HCT116 (cell line): Measurements from ENCODE around the gene PIWIL4. TPM values are rescaled to one million over a fixed set of nuclear protein-coding genes. Genes with fewer than 3 reads are reported as not detected.

Source experiments
- ATAC-seq: fragments of 200-7000 bp; cut with Tn5 transposase; 2 replicates; pipeline ENCODE4 v1.9.1; 2020; ENCODE audit warnings: mild to moderate bottlenecking, moderate library complexity
- BruUV-seq: library from RNA; stranded (reverse); fragments of 400-500 nt; replicated peaks from 2 replicates; lab custom pipeline; 2021; lab: Mats Ljungman, UMichigan
- CTCF ChIA-PET: fragments of 300-600 bp; sonication (Branson Sonifier 250); formaldehyde crosslinking; loops from one replicate; lab custom pipeline; 2021; ENCODE audit warnings: antibody characterized with exemption; lab: Charles Lee
- POLR2A ChIA-PET: fragments of 300-600, 350-600 bp; sonication (Branson Sonifier 250); formaldehyde crosslinking; loops from one replicate; lab custom pipeline; 2021; ENCODE audit warnings: antibody characterized with exemption; lab: Charles Lee
- RAD21 ChIA-PET, 2 experiments: fragments of 300-600 bp; sonication (Branson Sonifier 250); formaldehyde crosslinking; loops; one replicate each; lab custom pipeline; 2023; ENCODE audit warnings: low total read pairs in 2 of 2; ENCODE audit not compliant: uncharacterized antibody in 2 of 2, unreplicated experiment in 2 of 2, low non-redundant PET in 1 of 2; lab: Charles Lee
- DNase-seq: peaks from one replicate; pipeline ENCODE4 v3.0.0-alpha.2; 2010; ENCODE audit warnings: low read depth, low spot score
- H2AFZ ChIP-seq: fragments of 200-600 bp; shearing (Covaris generic), sonication (generic); 2 replicates; pipeline ENCODE4 v1.6.1; 2017; ENCODE audit warnings: low read depth, mixed run types, mixed read lengths, antibody characterized with exemption, low read length; ENCODE audit not compliant: poor library complexity, severe bottlenecking
- H3K27ac ChIP-seq: 2 replicates; pipeline ENCODE4 v1.5.1; 2012; ENCODE audit warnings: low read depth, low read length
- H3K27me3 ChIP-seq: fragments of 200-600 bp; sonication (generic); 2 replicates; pipeline ENCODE4 v1.6.1; 2016; ENCODE audit warnings: mixed run types, low read length, mixed read lengths; ENCODE audit not compliant: insufficient read depth
- H3K36me3 ChIP-seq, 2 experiments: fragments of 200-500 bp in 1 of 2; fragments of 200-600 bp in 1 of 2; sonication (Bioruptor generic) in 1 of 2; sonication (generic) in 1 of 2; 2 replicates each; pipeline versions ENCODE4 v1.5.1 to v1.6.1; 2014 to 2016; ENCODE audit warnings: low read length in 2 of 2, inconsistent platforms in 1 of 2, mixed read lengths in 1 of 2, mixed run types in 1 of 2; ENCODE audit not compliant: insufficient read depth in 2 of 2, control insufficient read depth in 1 of 2
- H3K4me1 ChIP-seq, 2 experiments: fragments of 200-600 bp in 1 of 2; sonication (generic) in 1 of 2; 2 replicates each; pipeline versions ENCODE4 v1.5.1 to v1.6.1; 2012 to 2017; ENCODE audit warnings: low read length in 2 of 2, inconsistent platforms in 1 of 2, mild to moderate bottlenecking in 1 of 2, mixed read lengths in 1 of 2, mixed run types in 1 of 2, moderate library complexity in 1 of 2; ENCODE audit not compliant: insufficient read depth in 2 of 2, control insufficient read depth in 1 of 2
- H3K4me2 ChIP-seq: fragments of 200-600 bp; sonication (generic); 2 replicates; pipeline ENCODE4 v1.6.1; 2017; ENCODE audit warnings: mixed run types, low read length, mixed read lengths
- H3K4me3 ChIP-seq, 2 experiments: fragments of 200-600 bp in 1 of 2; sonication (generic) in 1 of 2; replicated peaks in 1 of 2; 2 replicates each; pipeline ENCODE4 v1.5.1; 2011 to 2016; ENCODE audit warnings: low read length in 2 of 2, control low read depth in 1 of 2, low read depth in 1 of 2, mild to moderate bottlenecking in 1 of 2, mixed read lengths in 1 of 2, mixed run types in 1 of 2
- H3K79me2 ChIP-seq: fragments of 200-600 bp; sonication (generic); 2 replicates; pipeline ENCODE4 v1.6.1; 2017; ENCODE audit warnings: mild to moderate bottlenecking, mixed run types, low read length, moderate library complexity, mixed read lengths; ENCODE audit not compliant: insufficient read depth
- H3K9ac ChIP-seq: fragments of 200-600 bp; sonication (generic); 2 replicates; pipeline ENCODE4 v1.6.1; 2016; ENCODE audit warnings: low read length, mixed read lengths
- H3K9me2 ChIP-seq: fragments of 200-600 bp; sonication (generic), shearing (Covaris generic); 2 replicates; pipeline ENCODE4 v1.6.1; 2017; ENCODE audit warnings: mixed run types, mild to moderate bottlenecking, moderate library complexity; ENCODE audit not compliant: insufficient read depth
- H3K9me3 ChIP-seq, 2 experiments: fragments of 200-500 bp in 1 of 2; fragments of 200-600 bp in 1 of 2; sonication (Bioruptor generic) in 1 of 2; sonication (generic) in 1 of 2; 2 replicates each; pipeline ENCODE4 v1.6.1; 2014 to 2017; ENCODE audit warnings: low read length in 2 of 2, mixed read lengths in 2 of 2, inconsistent platforms in 1 of 2, low read depth in 1 of 2, mild to moderate bottlenecking in 1 of 2, mixed run types in 1 of 2, moderate library complexity in 1 of 2; ENCODE audit not compliant: control insufficient read depth in 1 of 2, insufficient read depth in 1 of 2
- H4K20me1 ChIP-seq: fragments of 200-600 bp; sonication (generic), shearing (Covaris generic); 2 replicates; pipeline ENCODE4 v1.6.1; 2017; ENCODE audit warnings: mixed run types, mild to moderate bottlenecking, moderate library complexity; ENCODE audit not compliant: insufficient read depth
- CBX3 ChIP-seq: IDR thresholded peaks from 2 replicates; pipeline ENCODE4 v1.6.1; 2012; ENCODE audit warnings: low read depth
- ELF1 ChIP-seq: IDR thresholded peaks from 2 replicates; pipeline ENCODE4 v1.6.1; 2012; ENCODE audit warnings: low read depth, borderline replicate concordance
- EZH2phosphoT487 ChIP-seq: fragments of 200-600 bp; IDR thresholded peaks from 2 replicates; pipeline ENCODE4 v1.6.1; 2018; ENCODE audit warnings: antibody characterized with exemption, borderline replicate concordance
- FOSL1 ChIP-seq: IDR thresholded peaks from 2 replicates; pipeline ENCODE4 v1.6.1; 2012; ENCODE audit warnings: low read depth
- JUND ChIP-seq: IDR thresholded peaks from 2 replicates; pipeline ENCODE4 v1.6.1; 2012
- POLR2AphosphoS5 ChIP-seq: IDR thresholded peaks from 2 replicates; pipeline ENCODE4 v1.6.1; 2011; ENCODE audit warnings: mild to moderate bottlenecking, low read depth, low read length, moderate library complexity
- SRF ChIP-seq: IDR thresholded peaks from 2 replicates; pipeline ENCODE4 v1.6.1; 2012; ENCODE audit warnings: low read depth
- TCF7L2 ChIP-seq: IDR thresholded peaks from 2 replicates; pipeline ENCODE4 v1.7.0; 2011; ENCODE audit warnings: borderline replicate concordance, inconsistent platforms; ENCODE audit not compliant: insufficient read depth, insufficient read length; ENCODE audit errors: extremely low read depth
- YY1 ChIP-seq: IDR thresholded peaks from 2 replicates; pipeline ENCODE4 v1.6.1; 2011; ENCODE audit warnings: low read length, low read depth, moderate library complexity, mild to moderate bottlenecking; ENCODE audit not compliant: insufficient replicate concordance; ENCODE audit errors: extremely low read depth
- ZFX ChIP-seq: fragments of 450-650 bp; IDR thresholded peaks from 2 replicates; pipeline ENCODE4 v1.6.1; 2017
- ZNF274 ChIP-seq: fragments of 200-500 bp; sonication (Bioruptor generic); IDR thresholded peaks from 2 replicates; pipeline ENCODE4 v1.6.1; 2014; ENCODE audit warnings: mild to moderate bottlenecking, low read depth, low read length, inconsistent platforms
- intact Hi-C: fragments of 100-400 bp; cut with micrococcal nuclease; formaldehyde crosslinking; loops from 2 replicates; pipeline ENCODE4 v1.10.0; 2022
- total RNA-seq: library from RNA; stranded (reverse); gene quantifications from one replicate; pipeline ENCODE4 v1.2.1, GENCODE V29; 2021; ENCODE audit not compliant: unreplicated experiment
- TF ChIP-seq, protein P1 (sequence below): IDR thresholded peaks from 2 replicates; pipeline ENCODE4 v1.6.1; 2012
- TF ChIP-seq, protein P2 (sequence below), 3 experiments: fragments of 200-600 bp in 1 of 3; sonication (generic) in 1 of 3; IDR thresholded peaks in 2 of 3; conservative IDR thresholded peaks in 1 of 3; 2 replicates each; pipeline ENCODE4 v1.5.1; 2012 to 2017; ENCODE audit warnings: low read depth in 2 of 3, low read length in 2 of 3, antibody characterized with exemption in 1 of 3, borderline replicate concordance in 1 of 3, control low read depth in 1 of 3, mild to moderate bottlenecking in 1 of 3, mixed read lengths in 1 of 3, mixed run types in 1 of 3, moderate library complexity in 1 of 3; ENCODE audit not compliant: insufficient read depth in 1 of 3
- TF ChIP-seq, protein P3 (sequence below): IDR thresholded peaks from 2 replicates; pipeline ENCODE4 v1.6.1; 2012
- TF ChIP-seq, protein P4 (sequence below): IDR thresholded peaks from 2 replicates; pipeline ENCODE4 v1.6.1; 2011; ENCODE audit warnings: mild to moderate bottlenecking, low read length, moderate library complexity; ENCODE audit not compliant: insufficient replicate concordance; ENCODE audit errors: extremely low read depth

The PIWIL4 gene
- total RNA-seq, 1 experiment from 2014 or later: 0.34 TPM

DNA sequence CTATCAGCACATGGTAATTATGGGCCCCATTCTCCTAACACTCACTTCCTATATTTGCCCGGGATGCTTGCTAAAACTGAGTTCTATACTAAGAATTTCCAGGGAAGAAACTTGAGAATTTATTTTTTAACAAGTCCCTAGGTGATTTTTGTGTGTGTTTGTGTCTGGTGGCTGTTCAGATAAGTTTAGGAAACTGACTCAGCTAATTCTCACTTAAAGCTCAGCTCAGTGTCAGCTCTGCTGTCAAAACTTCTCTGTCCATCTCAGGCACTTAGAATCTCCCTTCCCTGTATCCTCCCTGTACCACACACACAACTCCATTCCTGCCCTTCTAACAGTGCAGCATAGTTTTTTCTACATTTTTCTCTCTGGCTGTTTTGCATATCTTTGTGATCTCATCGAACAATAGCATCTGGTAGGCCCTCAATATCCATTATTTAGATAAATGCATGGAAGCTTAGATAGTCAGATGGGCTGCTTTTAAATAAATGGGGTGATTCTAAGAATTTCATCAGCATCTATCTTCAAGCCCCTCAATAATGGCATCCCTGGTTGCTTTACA is 69.3 kb downstream of the PIWIL4 start:
- DNase-seq: no peak
- Histone ChIP-seq H3K79me2 (no peaks in the 10 kb centered on the region), H3K4me3 (no peak overlapping the region), H3K9me3 (no peaks in the 10 kb centered on the region), H3K9me2 (no peaks in the 10 kb centered on the region), H2AFZ (no peak overlapping the region), H4K20me1 (no peaks in the 10 kb centered on the region), H3K4me1 (peaks cover 0 to 16% of the 10 kb centered on the region in 2 experiments; a peak in 3 of 4 replicates), H3K36me3 (no peaks in the 10 kb centered on the region), H3K27me3 (no peaks in the 10 kb centered on the region), H3K9ac (no peak overlapping the region), H3K4me2 (no peak overlapping the region), H3K27ac (no peak overlapping the region)
- POLR2A ChIA-PET: no interaction called here
- RAD21 ChIA-PET: no interaction called here
- intact Hi-C loops: no loop called here
- CTCF ChIA-PET: no interaction called here
- no peak for ATAC-seq
- BruUV-seq: no TSS peak
- TF ChIP-seq YY1: no peak
- no peak for TF ChIP-seq CBX3
- no peak for TF ChIP-seq POLR2AphosphoS5
- TF ChIP-seq EZH2phosphoT487: no peak
- TF ChIP-seq SRF: no peak
- TF ChIP-seq, protein P1, sequence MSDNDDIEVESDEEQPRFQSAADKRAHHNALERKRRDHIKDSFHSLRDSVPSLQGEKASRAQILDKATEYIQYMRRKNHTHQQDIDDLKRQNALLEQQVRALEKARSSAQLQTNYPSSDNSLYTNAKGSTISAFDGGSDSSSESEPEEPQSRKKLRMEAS: no peak
- no peak for TF ChIP-seq ELF1
- TF ChIP-seq ZFX: no peak
- TF ChIP-seq, protein P2, sequence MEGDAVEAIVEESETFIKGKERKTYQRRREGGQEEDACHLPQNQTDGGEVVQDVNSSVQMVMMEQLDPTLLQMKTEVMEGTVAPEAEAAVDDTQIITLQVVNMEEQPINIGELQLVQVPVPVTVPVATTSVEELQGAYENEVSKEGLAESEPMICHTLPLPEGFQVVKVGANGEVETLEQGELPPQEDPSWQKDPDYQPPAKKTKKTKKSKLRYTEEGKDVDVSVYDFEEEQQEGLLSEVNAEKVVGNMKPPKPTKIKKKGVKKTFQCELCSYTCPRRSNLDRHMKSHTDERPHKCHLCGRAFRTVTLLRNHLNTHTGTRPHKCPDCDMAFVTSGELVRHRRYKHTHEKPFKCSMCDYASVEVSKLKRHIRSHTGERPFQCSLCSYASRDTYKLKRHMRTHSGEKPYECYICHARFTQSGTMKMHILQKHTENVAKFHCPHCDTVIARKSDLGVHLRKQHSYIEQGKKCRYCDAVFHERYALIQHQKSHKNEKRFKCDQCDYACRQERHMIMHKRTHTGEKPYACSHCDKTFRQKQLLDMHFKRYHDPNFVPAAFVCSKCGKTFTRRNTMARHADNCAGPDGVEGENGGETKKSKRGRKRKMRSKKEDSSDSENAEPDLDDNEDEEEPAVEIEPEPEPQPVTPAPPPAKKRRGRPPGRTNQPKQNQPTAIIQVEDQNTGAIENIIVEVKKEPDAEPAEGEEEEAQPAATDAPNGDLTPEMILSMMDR (IDR thresholded peaks at IDR 0.05 in 2 of 3, conservative IDR thresholded peaks at IDR 0.05 in 1 of 3; ENCODE audit: borderline replicate concordance in 1 of 3, insufficient read depth in 1 of 3, low read depth in 2 of 3, low read length in 2 of 3): no peak
- TF ChIP-seq ZNF274: no peak
- no peak for TF ChIP-seq FOSL1
- TF ChIP-seq TCF7L2: no peak
- TF ChIP-seq, protein P3, sequence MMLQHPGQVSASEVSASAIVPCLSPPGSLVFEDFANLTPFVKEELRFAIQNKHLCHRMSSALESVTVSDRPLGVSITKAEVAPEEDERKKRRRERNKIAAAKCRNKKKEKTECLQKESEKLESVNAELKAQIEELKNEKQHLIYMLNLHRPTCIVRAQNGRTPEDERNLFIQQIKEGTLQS: no peak
- no peak for TF ChIP-seq JUND
- TF ChIP-seq, protein P4, sequence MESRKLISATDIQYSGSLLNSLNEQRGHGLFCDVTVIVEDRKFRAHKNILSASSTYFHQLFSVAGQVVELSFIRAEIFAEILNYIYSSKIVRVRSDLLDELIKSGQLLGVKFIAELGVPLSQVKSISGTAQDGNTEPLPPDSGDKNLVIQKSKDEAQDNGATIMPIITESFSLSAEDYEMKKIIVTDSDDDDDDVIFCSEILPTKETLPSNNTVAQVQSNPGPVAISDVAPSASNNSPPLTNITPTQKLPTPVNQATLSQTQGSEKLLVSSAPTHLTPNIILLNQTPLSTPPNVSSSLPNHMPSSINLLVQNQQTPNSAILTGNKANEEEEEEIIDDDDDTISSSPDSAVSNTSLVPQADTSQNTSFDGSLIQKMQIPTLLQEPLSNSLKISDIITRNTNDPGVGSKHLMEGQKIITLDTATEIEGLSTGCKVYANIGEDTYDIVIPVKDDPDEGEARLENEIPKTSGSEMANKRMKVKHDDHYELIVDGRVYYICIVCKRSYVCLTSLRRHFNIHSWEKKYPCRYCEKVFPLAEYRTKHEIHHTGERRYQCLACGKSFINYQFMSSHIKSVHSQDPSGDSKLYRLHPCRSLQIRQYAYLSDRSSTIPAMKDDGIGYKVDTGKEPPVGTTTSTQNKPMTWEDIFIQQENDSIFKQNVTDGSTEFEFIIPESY: no peak
